Skeletal muscle tissue (tissue), 4 donors: ENCODE results near the gene BPHL. TPM values are rescaled to one million over a fixed set of nuclear protein-coding genes. Genes with fewer than 3 reads are reported as not detected.
A peak's percentile ranks its signal among the peaks of the same experiment; 100 is the strongest.
"Not testable (repeated sequence)": the region's sequence is repeated elsewhere in the genome, so short reads cannot be mapped to it uniquely, and the experiment has no call there.

Experiments used
- H3K27ac ChIP-seq: one replicate; pipeline ENCODE4 v1.7.0; 2013; ENCODE audit warnings: mild to moderate bottlenecking, low read depth, low read length, inconsistent platforms
- H3K27me3 ChIP-seq, 3 donors: one replicate each; pipeline ENCODE4 v1.7.0; 2013; ENCODE audit warnings: low read length in 3 of 3; ENCODE audit not compliant: control insufficient read depth in 3 of 3, insufficient read depth in 3 of 3
- H3K36me3 ChIP-seq, 3 donors: one replicate each; pipeline ENCODE4 v1.7.0; 2013; ENCODE audit warnings: low read length in 3 of 3; ENCODE audit not compliant: control insufficient read depth in 3 of 3, insufficient read depth in 3 of 3
- H3K4me1 ChIP-seq, 3 donors: one replicate each; pipeline ENCODE4 v1.7.0; 2013; ENCODE audit warnings: low read length in 3 of 3, mild to moderate bottlenecking in 3 of 3; ENCODE audit not compliant: control insufficient read depth in 3 of 3, insufficient read depth in 3 of 3
- H3K4me3 ChIP-seq, 3 donors: one replicate each; pipeline ENCODE4 v1.7.0; 2013; ENCODE audit warnings: low read length in 3 of 3
- H3K9ac ChIP-seq, 3 donors: one replicate each; pipeline ENCODE4 v1.7.0; 2013; ENCODE audit warnings: low read length in 3 of 3, mild to moderate bottlenecking in 3 of 3, moderate library complexity in 2 of 3, low read depth in 1 of 3
- H3K9me3 ChIP-seq, 3 donors: one replicate each; pipeline ENCODE4 v1.7.0; 2013; ENCODE audit warnings: low read length in 3 of 3; ENCODE audit not compliant: control insufficient read depth in 3 of 3
- total RNA-seq: library from RNA; depleted of rRNA; stranded (reverse); fragments of >200 nt; gene quantifications from one replicate; pipeline ENCODE4 v1.2.3, GENCODE V29; 2014
- donor health status: Osteomylitis.

Gene BPHL
- total RNA-seq, 1 donor from 2014 or later, result 17.7 TPM

DNA sequence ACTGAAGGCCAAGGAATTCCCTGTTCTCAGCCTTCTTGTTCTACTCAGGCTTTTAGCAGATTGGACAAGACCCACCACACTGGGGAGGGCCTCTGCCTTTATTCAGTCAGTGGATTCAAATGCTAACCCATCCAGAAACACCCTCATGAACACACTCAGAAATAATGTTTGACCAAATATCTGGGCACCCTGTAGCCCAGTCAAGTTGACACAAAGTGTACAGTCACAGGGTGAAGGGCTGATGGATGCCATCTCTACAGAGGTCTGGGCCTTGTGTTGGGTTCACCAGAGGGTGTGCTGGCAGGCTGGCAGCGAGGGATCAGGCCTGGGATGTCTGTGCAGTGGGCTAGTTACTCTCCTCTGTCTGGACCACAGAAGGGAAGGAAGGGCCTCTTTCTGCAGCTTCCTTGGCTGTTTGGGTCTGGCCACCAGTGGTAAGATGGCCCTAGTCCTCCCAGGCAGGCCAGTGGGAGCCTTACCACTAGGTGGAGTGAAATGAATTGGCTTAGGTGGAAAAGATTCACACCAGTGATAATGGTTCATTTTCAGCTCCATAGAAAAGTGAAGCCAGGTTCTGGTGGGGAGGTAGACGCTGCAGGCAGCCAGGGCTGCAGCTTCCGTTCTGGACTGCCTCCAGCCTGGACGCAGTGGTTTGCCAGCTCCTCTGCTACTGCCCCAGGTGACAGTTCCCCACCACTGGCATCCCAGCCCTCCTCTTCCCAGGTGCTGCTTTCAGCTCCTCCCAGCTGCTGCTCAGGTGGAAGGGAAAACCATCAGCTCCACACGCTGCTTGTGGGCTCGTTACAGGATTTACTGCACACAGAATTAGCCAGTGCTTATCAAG lies 29.6 kb downstream of the BPHL start:
- Histone ChIP-seq H3K4me3 (no peak overlapping the region), H3K27ac (no peak overlapping the region), H3K36me3 (peaks cover 28 to 34% (median 28%) of the 10 kb centered on the region in 3 donors), H3K4me1 (peaks cover 5 to 11% (median 8%) of the 10 kb centered on the region in 3 donors), H3K9me3 (no peaks in the 10 kb centered on the region), H3K27me3 (no peaks in the 10 kb centered on the region), H3K9ac (no peak overlapping the region)

DNA sequence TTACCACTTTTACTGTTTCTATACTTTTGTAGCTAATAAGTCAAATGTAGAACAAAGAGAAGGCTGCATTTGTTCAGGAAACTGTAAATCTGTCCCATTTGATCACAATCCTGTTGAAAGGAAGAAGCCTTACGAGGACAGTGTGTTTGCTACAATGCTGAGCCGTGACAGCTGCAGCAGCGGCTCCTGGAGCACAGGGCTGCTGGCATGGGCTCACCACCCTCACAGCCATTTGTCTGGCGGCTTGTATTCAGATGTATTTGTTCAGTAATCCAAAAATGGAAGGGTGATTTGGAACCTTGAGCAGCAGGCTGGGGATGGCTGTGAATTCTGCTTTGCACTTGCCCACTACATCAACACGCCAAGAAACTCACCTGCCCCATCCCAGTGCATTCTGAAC lies 33.2 kb downstream of the BPHL start:
- Histone ChIP-seq H3K9ac (peak overlapping the region in 1 of 3 donors; percentile 33), H3K9me3 (no peaks in the 10 kb centered on the region), H3K27ac (peak overlapping the region; percentile 3), H3K36me3 (peaks cover 21 to 37% (median 26%) of the 10 kb centered on the region in 3 donors), H3K27me3 (no peaks in the 10 kb centered on the region), H3K4me3 (no peak overlapping the region), H3K4me1 (peaks cover 5 to 12% (median 11%) of the 10 kb centered on the region in 3 donors)

DNA sequence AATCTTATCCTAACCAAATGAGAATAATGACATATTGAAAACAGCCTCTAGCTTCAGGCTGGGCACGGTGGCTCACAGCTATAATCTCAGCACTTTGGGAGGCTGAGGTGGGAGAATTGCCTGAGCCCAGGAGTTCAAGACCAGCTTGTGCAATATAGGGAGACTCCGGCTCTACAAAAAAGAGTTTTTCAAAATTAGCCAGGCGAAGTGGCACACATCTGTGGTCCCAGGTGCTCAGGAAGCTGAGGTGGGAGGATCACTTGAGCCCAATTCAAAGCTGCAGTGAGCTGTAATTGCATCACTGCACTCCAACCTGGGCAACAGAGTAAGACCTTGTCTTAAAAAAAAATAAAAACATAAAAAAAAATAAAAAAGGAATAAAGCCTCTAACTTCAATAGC lies 34.2 kb downstream of the BPHL start:
- Histone ChIP-seq H3K9ac (no peak overlapping the region), H3K4me3 (no peak overlapping the region), H3K27ac (no peak overlapping the region), H3K4me1 (peaks cover 5 to 14% (median 11%) of the 10 kb centered on the region in 3 donors), H3K9me3 (no peaks in the 10 kb centered on the region), H3K36me3 (peaks cover 18 to 33% (median 24%) of the 10 kb centered on the region in 3 donors), H3K27me3 (no peaks in the 10 kb centered on the region)

DNA sequence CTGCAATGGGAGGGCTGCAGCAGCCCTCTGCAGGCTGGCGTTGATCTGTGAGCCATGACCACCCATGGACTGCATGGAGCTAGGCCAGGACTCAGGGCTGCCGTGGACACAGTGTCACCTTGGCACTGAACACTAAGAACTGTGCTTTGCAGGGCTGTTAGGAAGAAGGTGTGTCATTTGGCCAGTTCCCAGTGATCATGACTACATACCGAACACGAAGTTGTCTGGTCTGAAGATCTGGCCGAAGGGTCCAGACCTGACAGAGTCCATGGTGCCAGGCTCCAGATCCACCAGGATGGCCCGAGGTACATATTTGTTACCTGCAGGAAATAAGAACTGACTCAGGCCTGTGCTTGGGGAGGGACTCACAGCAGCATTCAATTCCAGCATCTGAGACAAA lies 36.9 kb downstream of the BPHL start:
- H3K27ac ChIP-seq, H3K9ac ChIP-seq, H3K9me3 ChIP-seq: not testable (repeated sequence)

DNA sequence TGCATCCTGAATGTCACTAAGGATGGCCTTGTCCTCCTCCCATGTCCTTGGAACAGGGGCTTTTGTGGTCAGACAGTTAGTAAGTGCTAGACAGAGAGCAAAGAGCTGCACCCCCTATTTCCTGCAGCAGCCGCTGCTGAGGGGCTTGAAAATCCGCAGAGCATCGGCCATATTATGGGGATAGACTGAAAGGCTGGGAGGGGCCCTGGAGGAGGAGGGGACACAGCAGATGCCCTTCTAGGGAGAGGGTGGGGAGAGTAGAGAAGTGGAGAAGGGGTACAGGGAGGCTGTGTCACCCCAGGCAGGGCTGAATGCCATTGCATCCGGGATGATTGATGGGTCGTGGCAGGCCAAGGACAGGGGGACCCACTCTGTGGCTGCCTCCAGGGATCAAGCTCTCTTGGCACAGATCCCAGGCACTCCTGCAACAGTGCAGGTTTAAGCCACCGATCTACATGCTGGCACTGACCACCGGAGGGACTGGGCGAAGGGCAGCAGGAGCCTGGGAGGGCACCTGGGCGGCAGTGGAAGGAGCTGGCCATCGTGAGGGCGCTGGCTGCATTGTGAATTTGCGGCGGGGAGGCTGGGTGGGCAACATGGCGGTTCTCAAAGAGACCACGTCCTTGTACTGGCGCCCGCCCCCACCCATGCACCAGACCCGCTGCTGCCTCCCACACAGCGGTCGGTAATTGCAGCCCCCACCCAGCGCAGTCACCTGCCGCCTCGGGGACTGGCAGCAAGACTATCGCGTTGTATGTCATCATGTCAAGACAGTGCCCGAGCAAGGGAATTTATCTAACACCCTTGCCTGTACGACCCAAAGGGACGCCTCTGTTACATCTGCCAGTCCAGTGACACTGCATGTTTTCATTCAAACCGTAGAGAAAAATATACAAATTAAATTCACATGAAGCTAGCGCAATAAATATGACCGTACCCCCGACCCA lies 37.9 kb downstream of the BPHL start:
- peak overlapping the region; percentile 93 for H3K27ac ChIP-seq
- H3K9me3 ChIP-seq, result not testable (repeated sequence)

More for the DNA sequence above, 36.9 kb downstream of the BPHL start:
- Histone ChIP-seq H3K36me3 (peaks cover 3 to 14% (median 9%) of the 10 kb centered on the region in 3 donors), H3K4me1 (peaks cover 5 to 14% (median 14%) of the 10 kb centered on the region in 3 donors)
- not testable (repeated sequence) for H3K27me3 ChIP-seq, H3K4me3 ChIP-seq

DNA sequence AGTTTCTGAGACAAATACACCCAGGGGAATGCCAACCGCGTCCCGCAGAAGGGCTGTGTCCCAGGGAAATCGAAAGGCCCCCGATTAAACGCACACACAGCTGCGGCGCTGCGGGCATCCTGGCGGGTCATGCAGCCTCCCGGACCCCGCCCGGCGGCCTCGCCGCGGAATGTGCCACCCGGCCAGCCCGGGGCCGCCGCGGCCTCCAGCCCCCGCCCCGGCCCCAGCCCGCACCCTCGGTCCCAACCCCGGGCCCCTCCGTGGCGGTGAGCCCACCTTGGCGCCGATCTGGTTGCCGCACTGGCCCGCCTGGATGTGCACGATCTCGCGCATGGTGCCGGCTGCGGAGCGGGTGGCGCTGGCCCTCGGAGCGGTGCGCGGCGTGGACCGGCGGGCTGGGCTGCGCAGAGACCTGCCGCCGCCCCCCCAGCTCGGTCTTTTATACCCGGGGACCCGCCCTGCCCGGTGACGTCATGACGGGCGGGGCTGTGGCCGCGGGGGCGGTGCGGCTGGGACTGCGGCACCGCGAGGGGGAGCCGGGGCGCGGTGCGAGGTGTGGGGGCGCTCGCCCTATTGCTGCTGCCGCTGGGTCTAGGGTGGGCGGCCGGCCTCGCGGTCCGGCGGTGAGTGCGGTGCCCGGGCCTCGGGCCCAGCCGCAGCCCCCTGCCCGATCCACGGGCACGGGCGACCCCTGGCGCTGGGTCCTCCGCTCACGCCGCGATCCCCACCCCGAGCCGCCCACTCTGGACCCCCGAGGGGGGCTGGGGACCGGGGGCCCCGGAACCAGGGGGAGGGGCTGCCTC lies 38.8 kb downstream of the BPHL start, which contains the start of gene TUBB2A:
TUBB2A (minus strand) TSS at position 414 of the 803 bp plus-strand sequence; CDS start at position 333, 81 bp downstream.
- Histone ChIP-seq H3K27me3 (no peaks in the 10 kb centered on the region), H3K9me3 (no peaks in the 10 kb centered on the region), H3K9ac (peak within 1 kb of the TSS; percentile 77 to 84 (median 80)), H3K4me3 (peak within 1 kb of the TSS; percentile 60 to 90 (median 83)), H3K36me3 (peaks cover 3 to 10% (median 9%) of the 10 kb centered on the region in 3 donors), H3K4me1 (peaks cover 0 to 7% (median 4%) of the 10 kb centered on the region in 3 donors), H3K27ac (peak within 1 kb of the TSS; percentile 93)

More for the DNA sequence above, 37.9 kb downstream of the BPHL start:
- not testable (repeated sequence) for H3K27me3 ChIP-seq
- Histone ChIP-seq H3K9ac (peak overlapping the region; percentile 77 to 84 (median 80)), H3K4me1 (peaks cover 3 to 13% (median 11%) of the 10 kb centered on the region in 3 donors), H3K36me3 (peaks cover 3 to 12% (median 9%) of the 10 kb centered on the region in 3 donors), H3K4me3 (peak overlapping the region; percentile 60 to 90 (median 83))

DNA sequence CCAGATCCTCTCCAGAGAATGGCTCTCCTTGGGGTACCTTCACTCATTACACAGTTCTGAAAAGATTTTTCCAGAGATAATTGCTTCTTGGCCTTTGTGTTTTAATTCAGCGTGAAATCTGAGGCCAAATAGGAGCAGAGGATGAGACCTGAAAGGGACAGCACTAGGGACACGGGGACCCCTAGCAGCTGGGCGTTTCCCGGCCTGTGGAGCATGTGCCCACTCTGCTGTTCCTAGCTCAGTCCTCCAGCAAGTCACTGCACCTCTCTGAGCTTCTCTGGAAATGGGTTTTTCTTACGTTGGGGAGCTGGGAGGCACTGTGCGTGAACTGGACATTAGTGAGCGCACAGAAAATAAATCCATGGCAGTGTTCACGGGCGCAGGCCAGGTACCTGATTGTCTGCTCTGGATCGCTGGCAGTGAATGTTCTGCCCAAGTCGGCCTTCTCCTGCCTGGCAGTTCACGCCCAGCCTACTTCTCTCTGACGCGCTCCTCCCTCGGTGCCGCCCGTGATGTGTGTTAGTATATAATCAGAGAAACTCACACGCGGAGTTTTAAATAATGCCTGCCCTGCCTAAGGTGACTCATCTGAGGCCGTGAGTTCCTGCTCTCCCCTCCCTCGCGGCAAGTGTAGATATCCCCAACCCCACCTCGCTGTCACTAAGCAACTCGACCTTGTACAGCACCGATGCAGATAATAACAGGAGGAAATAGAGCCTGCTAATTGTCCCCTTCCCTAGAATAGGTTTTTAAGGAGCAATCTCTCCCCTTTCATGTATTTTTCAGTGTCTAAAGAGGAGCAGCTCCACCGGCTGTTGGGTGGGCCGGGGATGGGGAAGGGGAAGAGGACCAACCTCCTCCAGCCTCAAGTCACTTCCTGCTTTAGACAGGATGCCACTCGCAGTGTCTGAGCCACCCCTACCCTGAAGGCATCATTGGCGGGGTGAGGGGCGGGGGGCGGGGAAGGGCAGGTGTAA lies 41.6 kb downstream of the BPHL start:
- Histone ChIP-seq H3K9ac (no peak overlapping the region), H3K9me3 (no peaks in the 10 kb centered on the region), H3K4me3 (no peak overlapping the region), H3K4me1 (peaks cover 0 to 7% (median 4%) of the 10 kb centered on the region in 3 donors), H3K36me3 (peaks cover 2 to 3% (median 3%) of the 10 kb centered on the region in 3 donors), H3K27ac (no peak overlapping the region), H3K27me3 (no peaks in the 10 kb centered on the region)

DNA sequence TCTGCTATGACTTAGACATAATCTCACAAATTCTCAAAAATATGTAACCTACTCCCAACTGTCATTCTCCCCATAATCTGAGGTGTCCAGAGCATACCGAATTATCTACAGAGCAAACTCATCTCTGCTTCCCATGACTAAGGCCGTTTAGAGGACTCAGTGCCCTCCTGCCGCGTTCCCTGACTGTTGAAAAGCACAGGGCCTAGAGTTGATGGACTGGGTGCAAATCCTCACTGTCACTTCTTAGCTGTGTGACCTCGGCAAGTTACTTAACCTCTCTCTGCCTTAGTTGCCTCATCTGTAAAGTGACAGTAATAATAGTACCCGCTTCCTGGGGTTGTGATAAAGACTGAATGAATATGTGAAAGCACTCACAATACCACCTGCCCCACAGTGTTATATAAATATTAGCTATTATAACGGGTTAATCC lies 43.6 kb downstream of the BPHL start:
- Histone ChIP-seq H3K4me1 (peaks cover 2 to 4% (median 3%) of the 10 kb centered on the region in 3 donors), H3K27me3 (no peaks in the 10 kb centered on the region), H3K4me3 (peak overlapping the region in 2 of 3 donors; percentile 41 to 78), H3K36me3 (no peaks in the 10 kb centered on the region), H3K27ac (no peak overlapping the region), H3K9me3 (no peaks in the 10 kb centered on the region), H3K9ac (peak overlapping the region in 2 of 3 donors; percentile 9 to 73)
